HUES6 (cell line): Measurements from ENCODE around the gene CAMK1D.
"Not testable (repeated sequence)": the region's sequence is repeated elsewhere in the genome, so short reads cannot be mapped to it uniquely, and the experiment has no call there.

Experiments used
- H3K27ac ChIP-seq: 2 replicates; pipeline ENCODE4 v1.7.0; 2013; ENCODE audit warnings: low read depth, mild to moderate bottlenecking, low read length, inconsistent platforms
- H3K27me3 ChIP-seq: 2 replicates; pipeline ENCODE4 v1.6.1; 2013; ENCODE audit warnings: low read length; ENCODE audit not compliant: control insufficient read depth, insufficient read depth
- H3K36me3 ChIP-seq: 2 replicates; pipeline ENCODE4 v1.6.1; 2013; ENCODE audit warnings: low read length; ENCODE audit not compliant: control insufficient read depth, insufficient read depth
- H3K4me1 ChIP-seq: 2 replicates; pipeline ENCODE4 v1.6.1; 2013; ENCODE audit warnings: low read length; ENCODE audit not compliant: control insufficient read depth, insufficient read depth
- H3K4me3 ChIP-seq: 2 replicates; pipeline ENCODE4 v1.5.1; 2013; ENCODE audit warnings: low read depth, low read length
- H3K9ac ChIP-seq: one replicate; pipeline ENCODE4 v1.6.1; 2013; ENCODE audit warnings: mild to moderate bottlenecking, low read length
- H3K9me3 ChIP-seq: 2 replicates; pipeline ENCODE4 v1.6.1; 2013; ENCODE audit warnings: low read depth, low read length; ENCODE audit not compliant: control insufficient read depth, insufficient read depth

CAMK1D gene

DNA sequence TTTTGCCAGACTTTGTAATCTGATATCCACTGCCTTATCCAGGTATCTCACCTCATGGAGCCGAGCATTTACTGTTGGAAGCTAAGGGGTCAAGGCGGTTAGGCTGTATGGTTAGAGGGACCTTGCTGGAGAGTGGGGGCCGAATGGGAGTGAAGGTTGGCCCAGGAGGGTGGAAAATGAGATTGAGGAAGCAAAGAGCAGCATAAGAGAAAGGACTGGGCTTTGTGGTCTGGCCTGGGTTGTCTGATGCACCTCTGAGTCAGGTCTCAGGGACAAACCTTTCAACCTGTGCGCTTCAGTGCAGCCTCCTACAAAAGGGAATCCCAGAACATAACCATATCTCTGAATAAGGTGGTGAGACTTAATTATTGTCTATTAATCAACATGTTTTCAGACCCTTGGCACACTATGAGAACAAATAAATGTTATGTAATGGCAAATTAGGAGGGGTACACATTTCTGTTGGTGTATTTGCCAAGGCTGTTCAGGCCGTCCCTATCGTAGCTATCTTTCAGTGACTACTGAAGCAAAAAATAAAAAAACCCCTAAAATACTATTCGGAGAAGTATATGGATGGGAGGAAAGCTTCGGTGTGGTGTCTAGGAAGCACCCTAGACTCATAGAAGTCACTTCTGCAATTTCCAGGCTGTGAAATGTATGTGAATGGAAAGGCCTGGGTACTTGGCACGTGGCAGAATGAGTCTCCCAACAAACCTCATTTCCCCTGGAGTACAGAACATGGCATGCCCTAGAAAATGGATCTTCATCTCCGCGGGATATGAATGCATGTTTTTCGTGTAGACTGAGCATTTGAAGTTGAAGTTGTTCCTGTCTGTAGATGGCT, 4.3 kb downstream of the CAMK1D start:
- Histone ChIP-seq H3K27me3 (peaks cover 25% of the 10 kb centered on the region), H3K27ac (no peak overlapping the region), H3K9ac (no peak overlapping the region), H3K4me1 (peaks cover 22% of the 10 kb centered on the region), H3K4me3 (no peak overlapping the region), H3K9me3 (no peaks in the 10 kb centered on the region), H3K36me3 (no peaks in the 10 kb centered on the region)

DNA sequence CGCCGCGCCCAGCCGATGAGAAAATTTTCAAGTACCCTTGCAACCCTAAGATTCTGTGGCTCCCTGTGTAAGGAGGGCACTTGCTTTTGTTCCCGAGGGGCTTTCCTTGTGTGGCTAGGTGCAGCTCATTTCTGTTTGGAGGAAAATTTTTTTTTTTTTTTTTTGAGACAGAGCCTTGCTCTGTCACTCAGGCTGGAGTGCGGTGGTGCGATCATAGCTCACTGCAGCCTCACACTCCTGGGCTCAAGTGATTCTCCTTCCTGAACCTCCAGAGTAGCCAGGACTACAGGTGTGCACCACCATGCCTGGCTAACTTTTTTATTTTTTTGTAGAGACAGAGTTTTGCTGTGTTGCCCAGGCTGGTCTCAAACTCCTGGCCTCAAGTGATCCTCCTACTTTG, 5.3 kb downstream of the CAMK1D start:
- H3K9ac ChIP-seq, H3K36me3 ChIP-seq, H3K9me3 ChIP-seq, H3K4me3 ChIP-seq, H3K27ac ChIP-seq: not testable (repeated sequence)
- peaks cover 23% of the 10 kb centered on the region for H3K27me3 ChIP-seq
- H3K4me1 ChIP-seq = peaks cover 32% of the 10 kb centered on the region

DNA sequence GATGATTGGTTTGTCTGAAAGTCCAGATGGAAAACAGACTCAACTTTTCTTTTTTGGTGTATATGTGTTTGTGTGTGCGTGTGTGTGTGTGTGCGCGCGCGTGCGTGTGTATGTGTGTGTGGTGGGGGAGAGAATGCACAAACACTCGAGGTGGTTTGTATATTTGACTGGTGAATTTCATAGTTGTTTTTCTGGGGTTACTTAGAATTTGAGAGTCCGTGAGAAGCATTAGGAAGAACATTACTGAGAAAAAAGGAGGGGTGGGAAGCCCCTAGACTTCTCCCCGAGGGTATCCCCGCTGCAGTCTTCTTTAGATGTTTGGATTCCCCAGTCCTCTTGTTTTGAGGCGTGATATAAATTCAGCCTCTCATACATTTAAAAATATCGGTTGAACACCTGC, 6.0 kb downstream of the CAMK1D start:
- Histone ChIP-seq H3K9me3 (no peaks in the 10 kb centered on the region), H3K4me3 (no peak overlapping the region), H3K9ac (no peak overlapping the region), H3K27me3 (peaks cover 17% of the 10 kb centered on the region), H3K27ac (no peak overlapping the region), H3K4me1 (peaks cover 36% of the 10 kb centered on the region), H3K36me3 (no peaks in the 10 kb centered on the region)

GRCh38 chr10:12357525-12358151, 8.3 kb downstream of the CAMK1D start:
- H3K9ac ChIP-seq = no peak overlapping the region
- no peaks in the 10 kb centered on the region for H3K9me3 ChIP-seq
- no peaks in the 10 kb centered on the region for H3K36me3 ChIP-seq
- H3K4me3 ChIP-seq = no peak overlapping the region
- H3K4me1 ChIP-seq = peaks cover 33% of the 10 kb centered on the region
- no peaks in the 10 kb centered on the region for H3K27me3 ChIP-seq
- no peak overlapping the region for H3K27ac ChIP-seq

DNA sequence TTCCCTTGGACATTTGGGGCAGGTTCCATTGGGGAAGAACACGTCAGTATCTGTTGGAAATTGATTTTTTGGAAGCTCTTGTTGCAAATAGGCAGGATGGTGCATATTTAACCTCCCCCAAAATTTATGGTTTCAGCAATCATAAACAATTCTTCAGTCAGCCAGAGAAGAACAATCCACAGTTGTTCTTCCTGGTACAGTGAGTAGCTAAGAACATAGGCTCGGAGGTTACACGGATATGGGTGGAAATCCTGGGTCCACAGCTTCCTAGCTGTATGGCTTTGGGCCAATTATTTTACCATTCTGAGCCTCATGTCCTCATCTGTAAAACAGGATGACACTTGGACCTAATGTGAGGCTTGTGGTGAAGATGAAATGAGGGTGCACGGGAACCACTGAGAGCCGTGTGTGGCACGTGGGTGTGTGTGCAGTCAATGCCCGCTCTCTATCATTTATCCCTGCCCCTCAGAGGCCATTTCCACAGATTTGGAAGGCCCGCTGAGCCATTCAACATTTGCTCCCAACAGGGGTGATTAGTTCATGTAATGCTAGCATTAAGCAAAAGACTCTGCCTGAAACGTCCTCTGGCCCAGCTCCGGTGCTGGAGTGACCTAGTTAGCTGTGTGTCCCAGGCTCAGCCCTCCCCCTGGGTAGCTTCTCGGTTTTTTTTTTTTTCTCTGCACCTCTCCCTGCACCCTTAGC, 9.7 kb downstream of the CAMK1D start:
- Histone ChIP-seq H3K27me3 (no peaks in the 10 kb centered on the region), H3K4me1 (peaks cover 27% of the 10 kb centered on the region), H3K27ac (no peak overlapping the region), H3K4me3 (no peak overlapping the region), H3K9me3 (no peaks in the 10 kb centered on the region), H3K36me3 (no peaks in the 10 kb centered on the region), H3K9ac (no peak overlapping the region)

GRCh38 chr10:12360461-12360860, 11.1 kb downstream of the CAMK1D start:
- Histone ChIP-seq H3K9me3 (no peaks in the 10 kb centered on the region), H3K36me3 (no peaks in the 10 kb centered on the region), H3K27ac (no peak overlapping the region), H3K9ac (no peak overlapping the region), H3K4me1 (peaks cover 27% of the 10 kb centered on the region), H3K27me3 (no peaks in the 10 kb centered on the region), H3K4me3 (no peak overlapping the region)

GRCh38 chr10:12361115-12361514, 11.8 kb downstream of the CAMK1D start:
- not testable (repeated sequence) for H3K9me3 ChIP-seq, H3K27ac ChIP-seq, H3K9ac ChIP-seq, H3K36me3 ChIP-seq, H3K27me3 ChIP-seq, H3K4me3 ChIP-seq
- peaks cover 27% of the 10 kb centered on the region for H3K4me1 ChIP-seq

- Histone ChIP-seq H3K36me3 (no peaks in the 10 kb centered on the region), H3K27me3 (no peaks in the 10 kb centered on the region)
These were observed 15.2 kb downstream of the CAMK1D start for GRCh38 chr10:12364559-12364958.

GRCh38 chr10:12367272-12367671, 17.9 kb downstream of the CAMK1D start:
- no peaks in the 10 kb centered on the region for H3K4me1 ChIP-seq
- no peaks in the 10 kb centered on the region for H3K9me3 ChIP-seq
- no peaks in the 10 kb centered on the region for H3K27me3 ChIP-seq
- H3K27ac ChIP-seq = no peak overlapping the region
- no peak overlapping the region for H3K4me3 ChIP-seq
- H3K9ac ChIP-seq = no peak overlapping the region
- no peaks in the 10 kb centered on the region for H3K36me3 ChIP-seq

More at GRCh38 chr10:12364559-12364958, 15.2 kb downstream of the CAMK1D start:
- Histone ChIP-seq H3K4me3 (no peak overlapping the region), H3K9ac (no peak overlapping the region), H3K27ac (no peak overlapping the region), H3K9me3 (no peaks in the 10 kb centered on the region), H3K4me1 (peaks cover 15% of the 10 kb centered on the region)

- H3K27me3 ChIP-seq = no peaks in the 10 kb centered on the region
- H3K9ac ChIP-seq = no peak overlapping the region
- H3K4me1 ChIP-seq = no peaks in the 10 kb centered on the region
- H3K27ac ChIP-seq = no peak overlapping the region
- H3K4me3 ChIP-seq = no peak overlapping the region
- no peaks in the 10 kb centered on the region for H3K36me3 ChIP-seq
- H3K9me3 ChIP-seq = no peaks in the 10 kb centered on the region
These were observed 20.6 kb downstream of the CAMK1D start for GRCh38 chr10:12369982-12370381.

DNA sequence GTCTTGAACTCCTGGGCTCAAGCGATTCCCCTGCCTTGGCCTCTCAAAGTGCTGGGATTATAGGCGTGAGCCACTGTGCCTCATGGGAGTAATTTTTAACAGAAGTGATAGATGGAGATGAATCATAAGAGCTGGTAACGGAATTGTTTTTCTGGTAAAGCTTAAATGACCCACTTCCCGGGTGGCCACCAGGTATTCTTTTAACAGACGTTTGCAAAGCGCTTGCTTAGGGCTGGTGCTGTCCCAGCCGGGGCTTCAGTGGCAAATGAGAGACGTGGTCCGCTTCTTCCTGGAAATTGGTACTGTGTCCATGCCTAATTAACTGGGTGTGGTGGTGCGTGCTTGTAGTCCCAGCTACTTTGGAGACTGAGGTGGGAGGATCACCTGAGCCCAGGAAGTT, 23.5 kb downstream of the CAMK1D start:
- Histone ChIP-seq H3K4me3 (no peak overlapping the region), H3K27me3 (no peaks in the 10 kb centered on the region)

More for the DNA sequence above, 23.5 kb downstream of the CAMK1D start:
- Histone ChIP-seq H3K9me3 (no peaks in the 10 kb centered on the region), H3K27ac (no peak overlapping the region), H3K9ac (no peak overlapping the region), H3K4me1 (no peaks in the 10 kb centered on the region), H3K36me3 (no peaks in the 10 kb centered on the region)
